Measurements from ENCODE around the gene CALHM1.
"Not testable (repeated sequence)": the region's sequence is repeated elsewhere in the genome, so short reads cannot be mapped to it uniquely, and the experiment has no call there.

CALHM1 gene

GRCh38 chr10:103458720-103459119 is at the start of gene CALHM1:
Gene CALHM1 (minus strand): TSS chr10:103458900. CDS start chr10:103458751, 149 bp downstream.
- no peak within 1 kb of the TSS for H3K4me3 ChIP-seq (ENCODE audit: low read depth, low read length)
- TF ChIP-seq CTCF (conservative IDR thresholded peaks at IDR 0.05; ENCODE audit: low read depth, low read length) = no peak
- DNase-seq (ENCODE audit: low read depth) = no peak

GRCh38 chr10:103507235-103508191 is 48.8 kb upstream of the CALHM1 start:
- no peak for DNase-seq (ENCODE audit: low read depth)
- H3K4me3 ChIP-seq (ENCODE audit: low read depth, low read length) = no peak overlapping the region
- TF ChIP-seq CTCF (conservative IDR thresholded peaks at IDR 0.05; ENCODE audit: low read depth, low read length) = peak; percentile 20

GRCh38 chr10:103506061-103506460 is 47.4 kb upstream of the CALHM1 start:
- no peak for TF ChIP-seq CTCF (conservative IDR thresholded peaks at IDR 0.05; ENCODE audit: low read depth, low read length)
- no peak overlapping the region for H3K4me3 ChIP-seq (ENCODE audit: low read depth, low read length)
- no peak for DNase-seq (ENCODE audit: low read depth)

- DNase-seq (ENCODE audit: low read depth) = peak; percentile 99
- TF ChIP-seq CTCF (conservative IDR thresholded peaks at IDR 0.05; ENCODE audit: low read depth, low read length) = no peak
- H3K4me3 ChIP-seq (ENCODE audit: low read depth, low read length) = no peak overlapping the region
Measured at GRCh38 chr10:103504181-103504783, 45.6 kb upstream of the CALHM1 start.

- H3K4me3 ChIP-seq (ENCODE audit: low read depth, low read length); DNase-seq (ENCODE audit: low read depth): not testable (repeated sequence)
Measured at GRCh38 chr10:103503777-103504176, 45.1 kb upstream of the CALHM1 start.

GRCh38 chr10:103502849-103503660 is 44.4 kb upstream of the CALHM1 start:
- no peak for TF ChIP-seq CTCF (conservative IDR thresholded peaks at IDR 0.05; ENCODE audit: low read depth, low read length)
- no peak overlapping the region for H3K4me3 ChIP-seq (ENCODE audit: low read depth, low read length)
- DNase-seq (ENCODE audit: low read depth) = no peak

- no peak for TF ChIP-seq CTCF (conservative IDR thresholded peaks at IDR 0.05; ENCODE audit: low read depth, low read length)
Measured at GRCh38 chr10:103501186-103501585, 42.5 kb upstream of the CALHM1 start.

More at GRCh38 chr10:103501186-103501585, 42.5 kb upstream of the CALHM1 start:
- DNase-seq (ENCODE audit: low read depth) = no peak
- no peak overlapping the region for H3K4me3 ChIP-seq (ENCODE audit: low read depth, low read length)

All from choroid plexus epithelial cell (primary cell).